DOHH2 (cell line): ENCODE data around the gene MTNR1B.

ENCODE experiments used
- CTCF ChIP-seq: fragments of 200-600 bp; sonication (generic); IDR thresholded peaks from one replicate; pipeline ENCODE4 v1.5.1; 2014; ENCODE audit warnings: antibody characterized with exemption, mild to moderate bottlenecking, low read depth, low read length; ENCODE audit not compliant: poor library complexity, severe bottlenecking
- EZH2phosphoT487 ChIP-seq: fragments of 200-600 bp; sonication (generic); IDR thresholded peaks from 2 replicates; pipeline ENCODE4 v1.6.1; 2017; ENCODE audit warnings: borderline replicate concordance, mild to moderate bottlenecking, antibody characterized with exemption, low read length, moderate library complexity, mixed read lengths

GRCh38 chr11:92976681-92977080 is 7.2 kb downstream of the MTNR1B start:
- TF ChIP-seq CTCF, result no peak
- TF ChIP-seq EZH2phosphoT487, result no peak
